Aorta (tissue), 5 donors: ENCODE measurements around the gene WNK3. TPM values are rescaled to one million over a fixed set of nuclear protein-coding genes. Genes with fewer than 3 reads are reported as not detected.
"Not testable (repeated sequence)": the region's sequence is repeated elsewhere in the genome, so short reads cannot be mapped to it uniquely, and the experiment has no call there.

Source experiments
- ATAC-seq: fragments of 200-7000 bp; cut with Tn5 transposase; one replicate; pipeline ENCODE4 v1.9.1; 2022; ENCODE audit warnings: moderate library complexity; ENCODE audit not compliant: low FRiP score
- DNase-seq, 2 donors: peaks; one replicate each; pipeline ENCODE4 v3.0.0-alpha.2; 2020
- H3K27ac ChIP-seq, 2 donors: one replicate each; pipeline ENCODE4 v1.5.1; 2013; ENCODE audit warnings: low read length in 2 of 2, mild to moderate bottlenecking in 2 of 2, moderate library complexity in 2 of 2, control low read depth in 1 of 2, inconsistent platforms in 1 of 2, low read depth in 1 of 2
- H3K27me3 ChIP-seq, 2 donors: one replicate each; pipeline ENCODE4 v1.6.1; 2013; ENCODE audit warnings: control low read depth in 1 of 2, low read length in 1 of 2, mild to moderate bottlenecking in 1 of 2, moderate library complexity in 1 of 2; ENCODE audit not compliant: insufficient read depth in 2 of 2, control insufficient read depth in 1 of 2
- H3K36me3 ChIP-seq, 2 donors: one replicate each; pipeline ENCODE4 v1.6.1; 2013; ENCODE audit warnings: control low read depth in 1 of 2, low read length in 1 of 2, mild to moderate bottlenecking in 1 of 2; ENCODE audit not compliant: insufficient read depth in 2 of 2, control insufficient read depth in 1 of 2
- H3K4me1 ChIP-seq, 2 donors: one replicate each; pipeline ENCODE4 v1.6.1; 2013; ENCODE audit warnings: low read length in 2 of 2, control low read depth in 1 of 2, mild to moderate bottlenecking in 1 of 2, moderate library complexity in 1 of 2; ENCODE audit not compliant: insufficient read depth in 2 of 2, control insufficient read depth in 1 of 2
- H3K4me3 ChIP-seq, 2 donors: one replicate each; pipeline ENCODE4 v1.5.1; 2013; ENCODE audit warnings: low read length in 2 of 2, control low read depth in 1 of 2, mild to moderate bottlenecking in 1 of 2
- H3K9me3 ChIP-seq: one replicate; pipeline ENCODE4 v1.6.1; 2013; ENCODE audit warnings: mild to moderate bottlenecking, low read length; ENCODE audit not compliant: control insufficient read depth
- WGBS, 2 donors: extraction: QIAGEN DNeasy Blood & Tissue Kit; methylation state at CpG; one replicate each; pipeline ENCODE4 v1.1.7; 2013; 5-methylcytosine and 5-hydroxymethylcytosine counted together
- intact Hi-C, 2 donors: fragments of 100-400 bp; cut with DNase I; formaldehyde crosslinking; loops; one replicate each; pipeline versions ENCODE4 v1.14.2 to v1.15.0; 2022
- long read RNA-seq, 2 donors: library from polyadenylated mRNA; unstranded; transcript quantifications; one replicate each; pipeline ENCODE4 v2.0.0, GENCODE V29; 2020 to 2021
- polyA plus RNA-seq, 2 donors: library from polyadenylated mRNA; stranded (reverse); fragments of 200-250 nt; gene quantifications; one replicate each; pipeline ENCODE4 v1.2.3, GENCODE V29; 2013
- total RNA-seq, 2 donors: library from RNA; stranded (reverse); fragmentation: NEBNext Ultra II Directional; extraction: Animal tissue kit (Norgen Biotek cat#: 25700); gene quantifications; one replicate each; pipeline ENCODE4 v1.2.1, GENCODE V29; 2021
- donor health status: healthy with polysubstance abuse.
- donor health status: Bipolar disorder and iron deficiency.
- donor health status: DM: no; HTN: no; CAD: no.
- donor health status: DM: no; HTN: no; CAD: no.
- donor health status: DM: yes; HTN: yes; CAD: no.

Gene WNK3
- total RNA-seq = 1 to 10 TPM; 3.3 to 6.2 TPM
- under 1 TPM; under 0.01 to 0.43 TPM for polyA plus RNA-seq
- long read RNA-seq, donor 1, partial matches to known transcripts = 1 of 4 reads
- long read RNA-seq, donor 1, other reads (novel, unspliced or antisense) = 3 of 4 reads
- long read RNA-seq, donor 2, partial matches to known transcripts = 1 of 2 reads
- long read RNA-seq, donor 2, other reads (novel, unspliced or antisense) = 1 of 2 reads

DNA sequence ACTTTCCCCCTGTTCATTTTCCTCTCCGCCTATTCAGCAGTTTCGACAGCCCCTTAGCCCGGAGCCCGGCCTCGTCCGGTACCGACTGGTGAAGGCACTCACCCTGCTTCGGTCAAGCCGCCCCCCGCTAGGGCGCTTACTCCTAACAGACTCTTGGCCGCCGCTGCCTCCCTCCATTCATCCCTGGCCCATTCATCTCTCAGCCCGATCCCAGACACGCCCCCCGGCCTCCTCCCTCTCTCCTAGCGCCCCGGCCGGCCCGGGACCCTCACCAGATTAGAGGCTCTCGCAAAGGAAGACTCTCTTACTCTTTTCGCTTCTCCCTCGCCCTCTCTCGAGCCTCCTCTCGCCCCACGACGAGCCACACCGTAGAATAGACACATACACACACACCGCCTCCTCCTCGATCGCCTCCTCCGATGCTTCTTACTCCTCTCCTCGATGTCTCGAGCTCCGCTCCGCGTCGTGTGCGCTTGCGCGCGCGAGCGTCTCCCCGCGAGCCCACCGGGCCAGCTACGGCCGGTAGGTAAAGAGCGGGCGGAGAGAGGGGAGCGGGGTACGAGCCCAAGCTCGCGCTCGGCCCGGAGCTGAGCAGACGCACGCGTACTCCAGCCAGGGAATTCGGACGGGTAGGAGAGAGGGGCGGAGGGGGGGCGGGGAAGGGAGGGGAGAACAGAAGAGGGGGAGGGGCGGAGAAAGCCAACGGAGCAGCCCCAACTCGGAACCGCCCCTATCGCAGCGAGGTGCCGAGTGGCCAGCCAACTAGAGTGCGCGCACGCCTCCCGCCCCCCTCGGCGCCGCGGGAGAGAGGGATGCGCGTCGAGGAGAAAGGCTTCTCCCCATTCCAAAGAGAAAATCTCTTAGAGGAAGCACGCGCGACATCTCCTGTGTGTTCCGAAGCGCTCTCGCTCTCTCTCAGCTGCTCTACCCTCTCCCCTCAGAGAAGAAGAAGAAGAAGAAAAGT is at the start of gene WNK3:
Gene WNK3, minus strand, starts transcription at position 633 of the 964 bp plus-strand sequence.
- peak; percentile 87 to 91 for DNase-seq
- 1 to 32% methylated on average over 85 to 87 of the region's 88 CpGs for WGBS, 2 donors
- intact Hi-C loops = loop anchor here in 1 of 2 donors (10.0 kb wide), 2 partner anchors 173 to 1097 kb away; partner anchors contain the start of genes FAM120C and MAGEH1

DNA sequence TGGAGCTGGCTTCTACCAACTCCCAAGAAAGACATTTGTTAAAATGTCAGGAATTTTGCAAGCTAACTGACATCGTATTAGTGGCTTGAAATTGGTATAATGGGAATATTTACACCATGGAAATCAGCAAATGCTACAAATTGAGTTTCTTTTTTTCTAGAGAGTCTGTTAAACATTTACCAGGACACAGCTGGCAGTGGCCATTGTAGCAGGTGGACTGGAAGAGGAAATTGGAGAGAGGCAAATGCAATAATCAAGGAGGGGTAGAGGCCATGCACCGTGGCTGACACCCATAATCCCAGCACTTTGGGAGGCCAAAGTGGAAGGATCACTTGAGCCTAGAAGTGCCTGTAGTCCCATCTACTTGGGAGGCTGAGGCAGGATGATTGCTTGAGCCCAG is 49.4 kb upstream of the WNK3 start:
- intact Hi-C loops = no loop called here
- H3K9me3 ChIP-seq = no peaks in the 10 kb centered on the region
- no peak for DNase-seq

More for the DNA sequence above, at the start of gene WNK3:
- peak; percentile 93 for ATAC-seq
- Histone ChIP-seq H3K4me3 (peak within 1 kb of the TSS; percentile 57 to 61), H3K9me3 (no peaks in the 10 kb centered on the region), H3K27me3 (no peaks in the 10 kb centered on the region), H3K4me1 (no peaks in the 10 kb centered on the region), H3K27ac (peak within 1 kb of the TSS; percentile 36 to 90), H3K36me3 (no peaks in the 10 kb centered on the region)

DNA sequence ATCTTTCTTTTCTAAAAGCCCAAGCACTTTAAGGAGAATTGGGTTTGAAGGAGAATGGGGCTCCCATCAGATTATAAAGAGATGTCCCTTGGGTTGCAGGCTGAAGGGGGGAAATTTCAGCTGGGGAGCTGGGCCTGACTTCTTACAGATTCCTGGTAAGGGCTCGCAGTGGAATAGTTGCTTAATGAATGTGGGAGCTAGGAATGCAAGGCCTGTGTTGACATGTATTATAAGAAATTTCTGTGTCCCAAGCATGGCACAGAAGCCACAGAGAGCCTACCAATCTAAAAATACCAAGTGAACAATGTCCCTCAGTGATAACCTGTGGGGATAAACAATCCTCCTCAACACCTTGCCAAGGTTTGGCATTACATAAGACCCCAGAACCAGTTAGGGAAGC is 39.3 kb upstream of the WNK3 start:
- WGBS, 2 donors = 58 to 67% methylated on average over 1 of the region's 1 CpG
- intact Hi-C loops = no loop called here
- no peak for ATAC-seq

More for the DNA sequence above, 49.4 kb upstream of the WNK3 start:
- Histone ChIP-seq H3K36me3 (no peaks in the 10 kb centered on the region), H3K4me1 (no peaks in the 10 kb centered on the region), H3K4me3 (no peak overlapping the region), H3K27ac (no peak overlapping the region), H3K27me3 (no peaks in the 10 kb centered on the region)
- no peak for ATAC-seq
- 46 to 49% methylated on average over 2 of the region's 2 CpGs for WGBS, 2 donors

DNA sequence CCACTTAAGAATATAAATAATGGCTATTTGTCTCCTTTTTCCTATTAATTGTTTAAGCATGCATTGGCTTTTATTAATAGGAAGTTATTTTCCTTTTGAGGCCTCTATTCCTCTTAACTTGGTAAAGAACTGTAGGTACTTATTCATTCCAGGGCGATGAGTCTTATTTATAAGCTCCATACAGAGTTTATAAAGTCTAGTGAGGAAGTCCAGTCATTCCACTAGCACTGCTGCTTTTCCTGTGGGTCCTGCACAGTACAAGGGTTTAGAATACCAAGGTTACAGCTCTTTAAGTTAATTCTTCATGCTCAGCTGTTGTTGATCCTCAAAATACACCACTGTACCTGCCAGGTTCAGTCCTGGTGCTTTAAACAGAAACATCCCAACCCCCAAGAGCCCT is 28.5 kb upstream of the WNK3 start:
- Histone ChIP-seq H3K4me3 (no peak overlapping the region), H3K27ac (no peak overlapping the region), H3K27me3 (no peaks in the 10 kb centered on the region), H3K36me3 (no peaks in the 10 kb centered on the region), H3K4me1 (no peaks in the 10 kb centered on the region), H3K9me3 (no peaks in the 10 kb centered on the region)
- intact Hi-C loops = no loop called here
- WGBS, 2 donors = 50 to 71% methylated on average over 1 of the region's 1 CpG
- DNase-seq = no peak
- ATAC-seq = no peak

More for the DNA sequence above, 39.3 kb upstream of the WNK3 start:
- Histone ChIP-seq H3K27ac (no peak overlapping the region), H3K4me1 (no peaks in the 10 kb centered on the region), H3K36me3 (no peaks in the 10 kb centered on the region), H3K9me3 (no peaks in the 10 kb centered on the region), H3K4me3 (no peak overlapping the region), H3K27me3 (no peaks in the 10 kb centered on the region)
- no peak for DNase-seq

DNA sequence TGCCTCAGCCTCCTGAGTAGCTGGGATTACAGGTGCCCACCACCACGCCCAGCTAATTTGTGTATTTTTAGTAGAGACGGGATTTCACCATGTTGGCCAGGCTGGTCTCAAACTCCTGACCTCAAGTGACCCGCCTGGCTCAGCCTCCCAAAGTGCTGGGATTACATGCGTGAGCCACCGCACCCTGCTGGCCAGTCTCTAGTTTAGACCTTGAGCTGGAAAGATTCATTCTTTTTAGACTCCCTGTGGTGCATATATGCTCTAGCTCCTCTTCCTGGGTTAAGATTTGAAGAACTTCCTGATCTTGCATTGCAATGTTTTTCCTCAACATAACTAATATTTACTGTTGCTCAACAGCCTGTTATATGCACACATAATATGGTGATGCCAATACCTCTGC is 26.8 kb upstream of the WNK3 start:
- H3K27ac ChIP-seq, intact Hi-C loops, H3K4me3 ChIP-seq, ATAC-seq, H3K9me3 ChIP-seq, H3K27me3 ChIP-seq, H3K4me1 ChIP-seq, H3K36me3 ChIP-seq, DNase-seq: not testable (repeated sequence)
- WGBS, 2 donors = 76 to 93% methylated on average over 5 of the region's 5 CpGs

DNA sequence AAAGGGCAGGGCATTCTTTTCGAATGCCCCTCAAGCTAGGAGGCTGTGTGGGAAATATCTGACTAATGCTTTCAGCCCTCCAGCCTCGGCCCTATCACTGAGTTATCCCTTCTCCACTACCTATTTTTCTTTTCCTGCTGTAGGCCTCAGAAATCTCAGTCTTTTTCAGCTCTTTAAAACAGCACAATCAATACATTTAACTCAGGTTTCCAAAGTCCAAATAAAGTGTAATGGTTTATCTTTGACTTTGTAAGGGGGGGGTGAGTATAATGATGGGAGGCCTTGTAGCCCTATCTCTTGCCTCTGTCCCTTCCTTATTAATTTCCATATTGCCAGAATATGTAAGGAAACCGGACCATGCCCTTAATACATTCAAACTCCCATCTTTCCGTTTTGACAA is 1.6 kb upstream of the WNK3 start:
- WGBS, 2 donors = 68 to 75% methylated on average over 4 of the region's 4 CpGs
- H3K27me3 ChIP-seq = no peaks in the 10 kb centered on the region
- H3K27ac ChIP-seq = no peak overlapping the region
- H3K4me3 ChIP-seq = peak overlapping the region in 1 of 2 donors; percentile 16
- H3K36me3 ChIP-seq = no peaks in the 10 kb centered on the region
- H3K4me1 ChIP-seq = no peaks in the 10 kb centered on the region
- H3K9me3 ChIP-seq = no peaks in the 10 kb centered on the region
- no peak for DNase-seq
- intact Hi-C loops = loop anchor here in 1 of 2 donors (10.0 kb wide), 2 partner anchors 175 to 1095 kb away; partner anchors contain the start of genes FAM120C and MAGEH1
- no peak for ATAC-seq

DNA sequence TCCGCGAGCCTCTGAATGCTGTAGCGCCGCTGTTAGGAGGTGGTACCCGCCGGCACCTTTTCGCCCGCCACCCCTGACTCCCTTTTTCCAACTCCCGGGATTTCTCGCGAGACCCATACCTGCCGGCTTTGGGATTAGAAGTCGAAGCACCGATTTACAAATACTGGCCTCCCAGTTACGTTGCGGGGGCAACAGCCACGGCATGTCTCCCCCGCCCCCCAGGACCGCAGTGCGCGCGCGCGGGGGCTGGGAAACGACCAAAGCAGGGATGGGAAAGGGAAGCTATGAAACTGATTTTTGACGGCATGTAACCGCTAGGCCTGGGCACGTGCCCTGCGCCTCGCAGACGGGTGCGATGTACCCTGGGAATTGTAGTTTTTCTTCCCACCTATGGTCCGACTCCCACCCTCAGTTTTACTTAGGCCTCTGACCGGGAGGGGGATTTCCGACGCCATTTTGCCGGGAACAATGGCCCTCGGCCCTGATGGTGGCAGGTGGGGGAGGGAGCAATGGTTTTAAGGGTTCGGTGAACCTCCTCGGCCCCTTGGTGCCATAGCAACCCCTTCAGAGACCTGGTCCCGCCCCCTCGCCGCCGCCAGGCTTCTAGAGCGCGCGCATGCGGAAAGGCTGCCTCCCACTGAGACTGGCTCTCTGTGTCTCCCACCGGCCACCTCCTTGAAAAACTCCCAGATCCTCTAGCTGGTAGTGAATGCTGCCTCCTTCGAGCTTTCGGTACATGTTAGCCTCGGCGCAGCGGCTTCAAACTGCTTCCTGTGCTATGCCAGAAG is 772 bp upstream of the WNK3 start:
- peak overlapping the region; percentile 36 to 90 for H3K27ac ChIP-seq
- ATAC-seq (peak; percentile 81), DNase-seq (peak; percentile 61 to 78)

DNA sequence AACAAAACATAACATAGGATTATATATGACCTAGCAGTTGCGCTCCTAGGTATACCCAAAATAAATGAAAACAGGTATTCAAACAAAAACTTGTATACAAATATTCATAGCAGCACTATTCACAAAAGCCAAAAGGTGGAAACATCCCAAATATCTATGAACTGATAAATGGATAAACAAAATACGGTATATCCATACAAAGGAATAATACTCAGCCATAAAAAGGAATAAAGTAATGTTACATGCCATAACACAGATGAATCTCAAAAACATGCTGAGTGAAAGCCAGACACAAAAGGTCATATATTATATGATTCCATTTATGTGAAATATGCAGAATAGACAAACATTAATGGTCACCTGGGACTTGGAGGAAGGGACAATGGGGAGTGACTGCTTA is 5.2 kb downstream of the WNK3 start:
- H3K27me3 ChIP-seq = no peaks in the 10 kb centered on the region
- intact Hi-C loops = loop anchor here in 1 of 2 donors (10.0 kb wide), 2 partner anchors 168 to 1102 kb away; partner anchors contain the start of genes FAM120C and MAGEH1
- DNase-seq (no peak), ATAC-seq (no peak)
- no peak overlapping the region for H3K27ac ChIP-seq
- H3K4me1 ChIP-seq = no peaks in the 10 kb centered on the region
- no peaks in the 10 kb centered on the region for H3K9me3 ChIP-seq
- H3K4me3 ChIP-seq = no peak overlapping the region
- WGBS, 2 donors = 98% methylated on average over 2 of the region's 2 CpGs
- no peaks in the 10 kb centered on the region for H3K36me3 ChIP-seq

More for the DNA sequence above, 772 bp upstream of the WNK3 start:
- H3K36me3 ChIP-seq = no peaks in the 10 kb centered on the region
- H3K4me1 ChIP-seq = no peaks in the 10 kb centered on the region
- H3K4me3 ChIP-seq = peak overlapping the region in 1 of 2 donors; percentile 21
- H3K27me3 ChIP-seq = no peaks in the 10 kb centered on the region
- 2 to 40% methylated on average over 54 of the region's 54 CpGs for WGBS, 2 donors
- intact Hi-C loops = loop anchor here in 1 of 2 donors (10.0 kb wide), 2 partner anchors 174 to 1096 kb away; partner anchors contain the start of genes FAM120C and MAGEH1
- H3K9me3 ChIP-seq = no peaks in the 10 kb centered on the region
